B cell (primary cell): ENCODE measurements around the gene FAHD2A. TPM values are rescaled to one million over a fixed set of nuclear protein-coding genes. Genes with fewer than 3 reads are reported as not detected.

Experiments
- ATAC-seq: fragments of 200-7000 bp; cut with Tn5 transposase; one replicate; pipeline ENCODE4 v1.10.0; 2021; ENCODE audit warnings: low read depth, mild to moderate bottlenecking, moderate number of reproducible peaks, moderate library complexity
- CTCF ChIA-PET: fragments of 350-600 bp; sonication (Branson Sonifier 250); formaldehyde crosslinking; loops from one replicate; lab custom pipeline; 2021; ENCODE audit warnings: antibody characterized with exemption, inconsistent platforms; lab: Charles Lee
- POLR2A ChIA-PET: fragments of 350-600 bp; sonication (Branson Sonifier 250); formaldehyde crosslinking; loops from one replicate; lab custom pipeline; 2021; ENCODE audit warnings: antibody characterized with exemption; lab: Charles Lee
- DNase-seq: peaks from one replicate; pipeline ENCODE4 v3.0.0; 2013
- H2AFZ ChIP-seq: 2 replicates; pipeline ENCODE4 v1.6.1; 2012; ENCODE audit warnings: mild to moderate bottlenecking, low read depth, low read length; ENCODE audit not compliant: insufficient read depth, poor library complexity, severe bottlenecking
- H3K27ac ChIP-seq, 2 donors: 1 replicate in 1 of 2; 2 replicates in 1 of 2; pipeline ENCODE4 v1.5.1; 2012 to 2013; ENCODE audit warnings: low read length in 2 of 2, mild to moderate bottlenecking in 2 of 2, moderate library complexity in 1 of 2
- H3K27me3 ChIP-seq, 4 experiments: fragments of 200-600 bp in 1 of 4; sonication (generic) in 1 of 4; replicated peaks in 1 of 4; 1 replicate in 2 of 4; 2 replicates in 2 of 4; pipeline versions ENCODE4 v1.6.1 to v1.7.0; 2013 to 2016; ENCODE audit warnings: low read length in 3 of 4, mild to moderate bottlenecking in 2 of 4, mixed read lengths in 1 of 4, moderate library complexity in 1 of 4; ENCODE audit not compliant: insufficient read depth in 4 of 4, control insufficient read depth in 3 of 4; ENCODE audit errors: control extremely low read depth in 1 of 4
- H3K36me3 ChIP-seq, 2 experiments: replicated peaks in 1 of 2; 1 replicate in 1 of 2; 2 replicates in 1 of 2; pipeline versions ENCODE4 v1.6.1 to v1.7.1; 2013; ENCODE audit warnings: low read length in 1 of 2; ENCODE audit not compliant: insufficient read depth in 2 of 2, control insufficient read depth in 1 of 2; ENCODE audit errors: control extremely low read depth in 1 of 2, extremely low read depth in 1 of 2
- H3K4me1 ChIP-seq, 2 donors: fragments of 200-600 bp in 1 of 2; sonication (generic) in 1 of 2; 1 replicate in 1 of 2; 2 replicates in 1 of 2; pipeline versions ENCODE4 v1.5.1 to v1.6.1; 2013 to 2017; ENCODE audit warnings: low read length in 2 of 2; ENCODE audit not compliant: control insufficient read depth in 2 of 2, insufficient read depth in 2 of 2
- H3K4me2 ChIP-seq: replicated peaks from 2 replicates; pipeline ENCODE3; 2012; ENCODE audit warnings: mild to moderate bottlenecking, low read depth, low read length; ENCODE audit not compliant: poor library complexity, severe bottlenecking
- H3K4me3 ChIP-seq, 5 experiments: fragments of 200-600 bp in 1 of 5; sonication (generic) in 1 of 5; 1 replicate in 3 of 5; 2 replicates in 2 of 5; pipeline versions ENCODE4 v1.5.1 to v1.7.0; 2011 to 2016; ENCODE audit warnings: low read length in 4 of 5, mild to moderate bottlenecking in 4 of 5, low read depth in 2 of 5, control low read depth in 1 of 5, moderate library complexity in 1 of 5; ENCODE audit not compliant: insufficient read depth in 1 of 5; ENCODE audit errors: control extremely low read depth in 1 of 5, extremely low read depth in 1 of 5
- H3K79me2 ChIP-seq: fragments of 200-600 bp; sonication (generic); one replicate; pipeline ENCODE4 v1.6.0; 2016; ENCODE audit warnings: low read length; ENCODE audit not compliant: control insufficient read depth, insufficient read depth
- H3K9ac ChIP-seq: fragments of 200-600 bp; sonication (generic); 2 replicates; pipeline ENCODE4 v1.6.1; 2017; ENCODE audit warnings: mild to moderate bottlenecking, low read length, moderate library complexity
- H3K9me3 ChIP-seq, 3 donors: one replicate each; pipeline versions ENCODE4 v1.6.1 to v1.7.1; 2013; ENCODE audit warnings: low read length in 2 of 3; ENCODE audit not compliant: control insufficient read depth in 2 of 3, insufficient read depth in 1 of 3; ENCODE audit errors: control extremely low read depth in 1 of 3
- H4K20me1 ChIP-seq: 2 replicates; pipeline ENCODE4 v1.6.0; 2012; ENCODE audit warnings: mild to moderate bottlenecking, low read length; ENCODE audit not compliant: insufficient read depth, control insufficient read depth, poor library complexity, severe bottlenecking
- H3K27ac Mint-ChIP-seq: one replicate; pipeline ENCODE4 v1.8.0; 2021; ENCODE audit warnings: mixed read lengths
- H3K27me3 Mint-ChIP-seq: one replicate; pipeline ENCODE4 v1.8.0; 2021; ENCODE audit warnings: mixed read lengths
- H3K4me1 Mint-ChIP-seq: one replicate; pipeline ENCODE4 v1.8.0; 2021; ENCODE audit warnings: mixed read lengths
- H3K4me3 Mint-ChIP-seq: one replicate; pipeline ENCODE4 v1.8.0; 2021; ENCODE audit warnings: mixed read lengths
- H3K9me3 Mint-ChIP-seq: one replicate; pipeline ENCODE4 v1.8.0; 2022; ENCODE audit warnings: mixed read lengths; ENCODE audit not compliant: insufficient read depth
- EZH2 ChIP-seq: IDR thresholded peaks from 2 replicates; pipeline ENCODE4 v1.6.1; 2012; ENCODE audit warnings: borderline replicate concordance, low read depth, mild to moderate bottlenecking, moderate library complexity, low read length; ENCODE audit not compliant: insufficient read depth, poor library complexity, severe bottlenecking
- WGBS: methylation state at CpG from one replicate; pipeline ENCODE4 v1.1.5; 2013; ENCODE audit warnings: missing lambda C conversion rate; ENCODE audit not compliant: insufficient coverage; 5-methylcytosine and 5-hydroxymethylcytosine counted together
- intact Hi-C: fragments of 100-400 bp; cut with micrococcal nuclease; formaldehyde crosslinking; loops from one replicate; pipeline ENCODE4 v1.10.0; 2022
- polyA plus RNA-seq: library from polyadenylated mRNA; depleted of rRNA; stranded (reverse); fragments of >200 nt; gene quantifications from 2 replicates; pipeline ENCODE4 v1.2.3, GENCODE V29; 2012
- total RNA-seq, 2 donors: library from RNA; stranded (reverse); fragments of 120-200 nt in 1 of 2; gene quantifications; 1 replicate in 1 of 2; 2 replicates in 1 of 2; pipeline versions ENCODE4 v1.2.3 to v1.2.4, GENCODE V29; 2013 to 2022
- TF ChIP-seq, protein P1 (sequence below): fragments of 200-600 bp; IDR thresholded peaks from one replicate; pipeline ENCODE4 v1.8.0; 2022; ENCODE audit warnings: antibody characterized with exemption, mild to moderate bottlenecking

FAHD2A gene
- total and polyA plus RNA-seq, 2 donors (not counting 1 experiment from before 2014, with no cell fraction given): 18.3 to 22.9 TPM

DNA sequence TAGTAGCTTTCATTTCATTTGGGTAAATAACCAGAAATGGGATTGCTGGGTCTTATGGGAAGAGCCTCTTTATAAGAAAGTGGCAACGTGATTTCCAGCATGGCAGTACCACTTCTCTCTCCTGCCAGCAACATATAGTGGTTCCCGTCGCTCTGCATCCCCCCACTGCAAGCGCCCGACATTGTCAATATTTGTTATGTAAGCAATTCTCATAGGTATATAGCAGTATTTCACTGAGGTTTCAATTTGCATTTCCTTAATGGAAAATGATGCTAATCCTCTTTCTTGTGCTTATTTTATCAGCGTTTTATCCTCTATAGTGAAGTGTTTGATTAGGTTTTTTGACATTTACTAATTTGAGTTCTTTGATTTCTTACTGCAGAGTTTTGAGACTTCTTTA lies 36.0 kb upstream of the FAHD2A start:
- DNase-seq (no peak), ATAC-seq (no peak)
- Histone ChIP-seq H3K4me1 (no peaks in the 10 kb centered on the region), H3K27ac (no peak overlapping the region), H3K36me3 (no peaks in the 10 kb centered on the region), H4K20me1 (no peaks in the 10 kb centered on the region), H3K4me2 (no peak overlapping the region), H3K9ac (no peak overlapping the region), H3K4me3 (no peak overlapping the region), H2AFZ (no peak overlapping the region), H3K79me2 (no peaks in the 10 kb centered on the region), H3K27me3 (peaks cover 0 to 2% (median 0%) of the 10 kb centered on the region in 4 experiments), H3K9me3 (peaks cover 0 to 4% (median 2%) of the 10 kb centered on the region in 3 donors)
- TF ChIP-seq EZH2: no peak
- TF ChIP-seq, protein P1, sequence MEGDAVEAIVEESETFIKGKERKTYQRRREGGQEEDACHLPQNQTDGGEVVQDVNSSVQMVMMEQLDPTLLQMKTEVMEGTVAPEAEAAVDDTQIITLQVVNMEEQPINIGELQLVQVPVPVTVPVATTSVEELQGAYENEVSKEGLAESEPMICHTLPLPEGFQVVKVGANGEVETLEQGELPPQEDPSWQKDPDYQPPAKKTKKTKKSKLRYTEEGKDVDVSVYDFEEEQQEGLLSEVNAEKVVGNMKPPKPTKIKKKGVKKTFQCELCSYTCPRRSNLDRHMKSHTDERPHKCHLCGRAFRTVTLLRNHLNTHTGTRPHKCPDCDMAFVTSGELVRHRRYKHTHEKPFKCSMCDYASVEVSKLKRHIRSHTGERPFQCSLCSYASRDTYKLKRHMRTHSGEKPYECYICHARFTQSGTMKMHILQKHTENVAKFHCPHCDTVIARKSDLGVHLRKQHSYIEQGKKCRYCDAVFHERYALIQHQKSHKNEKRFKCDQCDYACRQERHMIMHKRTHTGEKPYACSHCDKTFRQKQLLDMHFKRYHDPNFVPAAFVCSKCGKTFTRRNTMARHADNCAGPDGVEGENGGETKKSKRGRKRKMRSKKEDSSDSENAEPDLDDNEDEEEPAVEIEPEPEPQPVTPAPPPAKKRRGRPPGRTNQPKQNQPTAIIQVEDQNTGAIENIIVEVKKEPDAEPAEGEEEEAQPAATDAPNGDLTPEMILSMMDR: no peak
- Mint-ChIP-seq H3K4me3 (no peak overlapping the region), H3K27me3 (peaks cover 18% of the 10 kb centered on the region), H3K9me3 (peaks cover 4% of the 10 kb centered on the region), H3K4me1 (no peaks in the 10 kb centered on the region), H3K27ac (no peak overlapping the region)
- ChIA-PET CTCF (no interaction called here), POLR2A (no interaction called here)
- no CpG with 5 or more reads among the region's 6 CpGs for WGBS
- intact Hi-C loops: no loop called here

DNA sequence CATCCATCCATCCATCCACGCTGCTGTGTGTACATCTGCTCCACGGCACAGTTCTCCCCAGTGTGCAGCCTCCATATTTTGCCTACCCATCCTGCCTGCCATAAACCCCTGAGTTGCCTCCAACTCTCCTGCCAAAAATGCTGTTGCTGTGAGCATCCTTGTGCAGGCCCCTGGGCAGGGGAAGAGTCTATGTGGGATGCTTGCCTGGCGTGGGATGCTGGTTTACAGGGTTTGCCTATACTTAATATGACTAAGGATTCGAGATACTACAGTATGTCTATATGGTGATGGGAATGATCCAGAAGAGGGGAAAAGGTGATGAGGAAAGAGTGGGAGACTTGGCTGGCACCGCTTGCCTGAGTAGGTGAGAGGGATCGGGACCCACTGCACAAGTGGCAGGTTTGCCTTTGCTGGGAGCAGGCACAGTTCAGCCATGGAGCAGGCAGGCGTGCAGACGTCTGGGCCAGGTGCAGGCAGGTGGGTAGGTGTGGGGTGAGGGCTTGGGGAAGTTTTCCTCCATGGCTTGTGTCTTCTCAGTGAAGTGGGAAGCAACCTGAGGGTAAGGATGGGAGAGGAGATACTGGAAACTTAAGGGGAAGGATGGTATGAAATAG lies 30.2 kb upstream of the FAHD2A start:
- H3K4me3 ChIP-seq: no peak overlapping the region
- intact Hi-C loops: no loop called here
- POLR2A ChIA-PET: no interaction called here
- DNase-seq: no peak
- H3K27me3 ChIP-seq: peaks cover 0 to 3% (median 1%) of the 10 kb centered on the region in 4 experiments
- H3K9me3 Mint-ChIP-seq: peaks cover 6% of the 10 kb centered on the region
- H3K79me2 ChIP-seq: no peaks in the 10 kb centered on the region
- CTCF ChIA-PET: no interaction called here
- no peak overlapping the region for H2AFZ ChIP-seq
- no peaks in the 10 kb centered on the region for H4K20me1 ChIP-seq
- H3K9ac ChIP-seq: no peak overlapping the region
- no peak overlapping the region for H3K27ac Mint-ChIP-seq
- 88% methylated on average over 8 of the region's 8 CpGs for WGBS
- peaks cover 0 to 8% (median 2%) of the 10 kb centered on the region in 3 donors for H3K9me3 ChIP-seq
- H3K4me1 ChIP-seq: no peaks in the 10 kb centered on the region
- no peaks in the 10 kb centered on the region for H3K4me1 Mint-ChIP-seq
- peaks cover 22% of the 10 kb centered on the region for H3K27me3 Mint-ChIP-seq
- H3K27ac ChIP-seq: no peak overlapping the region
- H3K36me3 ChIP-seq: no peaks in the 10 kb centered on the region
- no peak for ATAC-seq
- no peak overlapping the region for H3K4me3 Mint-ChIP-seq
- no peak for TF ChIP-seq EZH2
- TF ChIP-seq, protein P1: no peak
- no peak overlapping the region for H3K4me2 ChIP-seq
